ENCODE data around the gene IGFBP2. TPM values are rescaled to one million over a fixed set of nuclear protein-coding genes. Genes with fewer than 3 reads are reported as not detected.
A peak's percentile ranks its signal among the peaks of the same experiment; 100 is the strongest.

IGFBP2 gene
- total RNA-seq, 1 experiment from 2014 or later, result 363 TPM

- Histone ChIP-seq H3K9me3 (ENCODE audit: control insufficient read depth, low read depth, low read length) (no peaks in the 10 kb centered on the region), H3K27me3 (ENCODE audit: insufficient read depth, low read length) (no peaks in the 10 kb centered on the region), H3K4me1 (ENCODE audit: insufficient read depth, low read length) (peaks cover 4% of the 10 kb centered on the region; the same call in 1 of the 2 replicates), H3K79me2 (ENCODE audit: insufficient read depth, low read length) (no peaks in the 10 kb centered on the region), H2AFZ (ENCODE audit: low read length) (no peak overlapping the region), H4K8ac (replicated peaks; ENCODE audit: insufficient read length, low read depth, low read length) (no peak overlapping the region), H3K14ac (ENCODE audit: insufficient read depth, low read length) (no peak overlapping the region), H3K4me2 (ENCODE audit: insufficient read depth, insufficient read length, low read length) (no peak overlapping the region), H4K20me1 (ENCODE audit: control insufficient read depth, insufficient read depth, insufficient read length) (no peaks in the 10 kb centered on the region), H3K18ac (ENCODE audit: insufficient read length, low read depth, low read length) (no peak overlapping the region), H4K91ac (ENCODE audit: insufficient read length, low read depth, low read length) (no peak overlapping the region), H2BK12ac (ENCODE audit: insufficient read length, low read depth, low read length) (no peak overlapping the region), H2BK15ac (ENCODE audit: low read depth, low read length) (no peak overlapping the region), H3K23ac (ENCODE audit: insufficient read length, low read depth, low read length) (no peak overlapping the region), H3K23me2 (ENCODE audit: insufficient read length, low read depth, low read length, poor library complexity, severe bottlenecking) (no peaks in the 10 kb centered on the region), H3T11ph (ENCODE audit: low read length) (no peak overlapping the region), H3K4ac (ENCODE audit: low read depth, low read length) (no peak overlapping the region), H4K5ac (ENCODE audit: insufficient read length, low read depth, low read length) (no peak overlapping the region), H3K27ac (ENCODE audit: insufficient read length, low read depth, low read length) (no peak overlapping the region), H3K9ac (ENCODE audit: extremely low read depth, insufficient read length, low read length) (no peak overlapping the region), H2BK20ac (ENCODE audit: low read depth, low read length, poor library complexity, severe bottlenecking) (no peak overlapping the region), H3K56ac (ENCODE audit: insufficient read length, low read depth, low read length) (no peak overlapping the region), H3K79me1 (ENCODE audit: insufficient read depth, low read depth, low read length, poor library complexity, severe bottlenecking) (no peaks in the 10 kb centered on the region), H2BK5ac (ENCODE audit: insufficient read length, low read length) (no peak overlapping the region), H2AK5ac (ENCODE audit: insufficient read length, low read length) (no peak overlapping the region), H2BK120ac (ENCODE audit: low read depth, low read length, poor library complexity, severe bottlenecking) (no peak overlapping the region)
- Mint-ChIP-seq H3K36me3 (ENCODE audit: insufficient read depth in 1 of 3, low read depth in 3 of 3) (peaks cover 27 to 41% (median 39%) of the 10 kb centered on the region in 3 experiments), H3K4me1 (peaks cover 22 to 29% of the 10 kb centered on the region in 2 experiments), H3K4me3 (no peak overlapping the region; a peak in 1 of 5 replicates), H3K9me3 (no peaks in the 10 kb centered on the region), H3K27me3 (ENCODE audit: low read depth) (no peaks in the 10 kb centered on the region; the same call in none of the 2 replicates), H3K27ac (peak overlapping the region in 1 of 3 experiments; percentile 62; a peak in 1 of 7 replicates)
- WGBS (ENCODE audit: extremely low coverage, insufficient read length, low lambda C conversion rate), result no CpG with 5 or more reads among the region's 6 CpGs
- TF ChIP-seq CTCF (conservative IDR thresholded peaks at IDR 0.05), result peak; percentile 45; the same call in 2 of the 3 replicates
- DNase-seq, result no peak
These were observed 31.4 kb downstream of the IGFBP2 start for GRCh38 chr2:216664593-216665034.
